CD14-positive monocyte (primary cell): ENCODE measurements around the gene SLC22A4. TPM values are rescaled to one million over a fixed set of nuclear protein-coding genes. Genes with fewer than 3 reads are reported as not detected.

Source experiments
- DNase-seq, 3 donors: peaks; one replicate each; pipeline ENCODE4 v3.0.0-alpha.2; 2011 to 2022
- H2AFZ ChIP-seq: 2 replicates; pipeline ENCODE4 v1.6.0; 2012; ENCODE audit warnings: mild to moderate bottlenecking, low read depth, low read length, inconsistent platforms; ENCODE audit not compliant: insufficient read depth, poor library complexity, severe bottlenecking
- H3K27ac ChIP-seq, 2 donors: 1 replicate in 1 of 2; 2 replicates in 1 of 2; pipeline ENCODE4 v1.5.1; 2012 to 2013; ENCODE audit warnings: low read length in 2 of 2, control low read depth in 1 of 2, inconsistent platforms in 1 of 2, low read depth in 1 of 2, mild to moderate bottlenecking in 1 of 2
- H3K27me3 ChIP-seq, 2 donors: one replicate each; pipeline versions ENCODE4 v1.6.0 to v1.6.1; 2011 to 2013; ENCODE audit warnings: low read length in 2 of 2; ENCODE audit not compliant: control insufficient read depth in 2 of 2, insufficient read depth in 2 of 2
- H3K36me3 ChIP-seq, 2 donors: replicated peaks in 1 of 2; 1 replicate in 1 of 2; 2 replicates in 1 of 2; pipeline versions ENCODE4 v1.5.1 to v1.6.1; 2012 to 2013; ENCODE audit warnings: low read length in 2 of 2, control low read depth in 1 of 2, inconsistent platforms in 1 of 2, mild to moderate bottlenecking in 1 of 2; ENCODE audit not compliant: insufficient read depth in 2 of 2, control insufficient read depth in 1 of 2
- H3K4me1 ChIP-seq, 2 donors: 1 replicate in 1 of 2; 2 replicates in 1 of 2; pipeline versions ENCODE4 v1.5.1 to v1.6.1; 2012 to 2013; ENCODE audit warnings: low read length in 2 of 2, control low read depth in 1 of 2, inconsistent platforms in 1 of 2, mild to moderate bottlenecking in 1 of 2, moderate library complexity in 1 of 2; ENCODE audit not compliant: insufficient read depth in 2 of 2, control insufficient read depth in 1 of 2
- H3K4me2 ChIP-seq: replicated peaks from 2 replicates; pipeline ENCODE3; 2012; ENCODE audit warnings: low read length, moderate library complexity, mild to moderate bottlenecking; ENCODE audit not compliant: poor library complexity, severe bottlenecking; ENCODE audit errors: extremely low read depth
- H3K4me3 ChIP-seq, 3 experiments: fragments of 200-600 bp in 1 of 3; sonication (generic) in 1 of 3; replicated peaks in 1 of 3; 1 replicate in 2 of 3; 2 replicates in 1 of 3; pipeline ENCODE4 v1.5.1; 2011 to 2013; ENCODE audit warnings: low read length in 3 of 3, mild to moderate bottlenecking in 3 of 3, control low read depth in 2 of 3, low read depth in 2 of 3, inconsistent platforms in 1 of 3, moderate library complexity in 1 of 3
- H3K79me2 ChIP-seq: 2 replicates; pipeline ENCODE4 v1.6.0; 2012; ENCODE audit warnings: mild to moderate bottlenecking, control low read depth, inconsistent platforms, low read length, moderate library complexity; ENCODE audit not compliant: insufficient read depth
- H3K9ac ChIP-seq: 2 replicates; pipeline ENCODE4 v1.6.0; 2017; ENCODE audit warnings: low read length, mild to moderate bottlenecking; ENCODE audit not compliant: insufficient read depth, poor library complexity, severe bottlenecking
- H3K9me3 ChIP-seq, 2 donors: replicated peaks in 1 of 2; 1 replicate in 1 of 2; 2 replicates in 1 of 2; pipeline versions ENCODE4 v1.5.1 to v1.6.1; 2012 to 2013; ENCODE audit warnings: low read length in 2 of 2, control low read depth in 1 of 2; ENCODE audit not compliant: control insufficient read depth in 1 of 2, insufficient read depth in 1 of 2
- H4K20me1 ChIP-seq: 2 replicates; pipeline ENCODE4 v1.6.0; 2012; ENCODE audit warnings: mild to moderate bottlenecking, low read length, control low read depth, moderate library complexity; ENCODE audit not compliant: insufficient read depth
- H3K27ac Mint-ChIP-seq, 7 donors: one replicate each; pipeline ENCODE4 v1.8.0; 2020; ENCODE audit warnings: mild to moderate bottlenecking in 7 of 7, mixed read lengths in 7 of 7, moderate library complexity in 6 of 7, inconsistent platforms in 2 of 7
- H3K27me3 Mint-ChIP-seq, 3 donors: one replicate each; pipeline ENCODE4 v1.8.0; 2021 to 2022; ENCODE audit warnings: low read depth in 3 of 3, mild to moderate bottlenecking in 3 of 3, mixed read lengths in 3 of 3, moderate library complexity in 3 of 3, inconsistent platforms in 1 of 3
- H3K36me3 Mint-ChIP-seq, 2 donors: one replicate each; pipeline ENCODE4 v1.8.0; 2020; ENCODE audit warnings: mixed read lengths in 2 of 2, inconsistent platforms in 1 of 2, mild to moderate bottlenecking in 1 of 2
- H3K4me1 Mint-ChIP-seq: one replicate; pipeline ENCODE4 v1.8.0; 2020; ENCODE audit warnings: mild to moderate bottlenecking, mixed read lengths
- H3K4me3 Mint-ChIP-seq, 2 donors: one replicate each; pipeline ENCODE4 v1.8.0; 2020; ENCODE audit warnings: mild to moderate bottlenecking in 2 of 2, mixed read lengths in 2 of 2, moderate library complexity in 1 of 2
- H3K9me3 Mint-ChIP-seq, 7 donors: one replicate each; pipeline ENCODE4 v1.8.0; 2020 to 2022; ENCODE audit warnings: mixed read lengths in 7 of 7, mild to moderate bottlenecking in 6 of 7, moderate library complexity in 6 of 7, inconsistent platforms in 2 of 7
- CTCF ChIP-seq: fragments of 200-600 bp; IDR thresholded peaks from one replicate; pipeline ENCODE4 v1.8.0; 2022; ENCODE audit warnings: antibody characterized with exemption, mild to moderate bottlenecking
- WGBS: methylation state at CpG from one replicate; pipeline ENCODE4 v1.1.5; 2013; ENCODE audit warnings: missing lambda C conversion rate; ENCODE audit not compliant: insufficient coverage; 5-methylcytosine and 5-hydroxymethylcytosine counted together
- intact Hi-C, 2 donors: fragments of 100-400 bp; cut with micrococcal nuclease; formaldehyde crosslinking; loops; one replicate each; pipeline versions ENCODE4 v1.15.0 to v1.15.1; 2023
- polyA plus RNA-seq, 3 donors: library from polyadenylated mRNA; depleted of rRNA in 1 of 3; unstranded in 2 of 3; stranded (reverse) in 1 of 3; fragments of 300-500 nt in 2 of 3; fragments of >200 nt in 1 of 3; fragmentation: Illumina TruSeq in 2 of 3; gene quantifications; 1 replicate in 2 of 3; 2 replicates in 1 of 3; pipeline ENCODE4 v1.2.3, GENCODE V29; 2012 to 2021

SLC22A4 gene
- polyA plus RNA-seq, 3 donors: 7.2 to 13.0 (median 12.2) TPM

GRCh38 chr5:132344775-132345514 lies 50.8 kb downstream of the SLC22A4 start:
- H2AFZ ChIP-seq: no peak overlapping the region

GRCh38 chr5:132353486-132353995 lies 59.3 kb downstream of the SLC22A4 start:
- TF ChIP-seq CTCF: no peak
- intact Hi-C loops: no loop called here
- H3K27ac ChIP-seq: peak overlapping the region in 1 of 2 donors; percentile 90

More at GRCh38 chr5:132344775-132345514, 50.8 kb downstream of the SLC22A4 start:
- peaks cover 4 to 9% of the 10 kb centered on the region in 2 donors for H3K9me3 ChIP-seq
- no peaks in the 10 kb centered on the region for H3K27me3 ChIP-seq
- Mint-ChIP-seq H3K27me3 (peaks cover 0 to 2% (median 0%) of the 10 kb centered on the region in 3 donors), H3K4me3 (no peak overlapping the region), H3K4me1 (no peaks in the 10 kb centered on the region), H3K9me3 (peaks cover 2 to 8% (median 6%) of the 10 kb centered on the region in 7 donors), H3K27ac (peak overlapping the region in 1 of 7 donors; percentile 38), H3K36me3 (peaks cover 60 to 63% of the 10 kb centered on the region in 2 donors)
- TF ChIP-seq CTCF: no peak
- no peaks in the 10 kb centered on the region for H4K20me1 ChIP-seq
- no peaks in the 10 kb centered on the region for H3K4me1 ChIP-seq
- H3K36me3 ChIP-seq: peaks cover 34 to 54% of the 10 kb centered on the region in 2 donors
- no peak overlapping the region for H3K9ac ChIP-seq
- no peaks in the 10 kb centered on the region for H3K79me2 ChIP-seq
- H3K27ac ChIP-seq: no peak overlapping the region
- no peak overlapping the region for H3K4me2 ChIP-seq
- WGBS: 100% methylated on average over 1 of the region's 5 CpGs
- no peak overlapping the region for H3K4me3 ChIP-seq
- intact Hi-C loops: no loop called here
- DNase-seq: no peak

More at GRCh38 chr5:132353486-132353995, 59.3 kb downstream of the SLC22A4 start:
- H3K4me3 ChIP-seq: no peak overlapping the region
- peak in 1 of 3 donors; percentile 22 for DNase-seq
- Mint-ChIP-seq H3K4me3 (no peak overlapping the region), H3K9me3 (peaks cover 8 to 20% (median 13%) of the 10 kb centered on the region in 7 donors), H3K27ac (peak overlapping the region; percentile 17 to 96 (median 92)), H3K27me3 (peaks cover 1 to 3% (median 3%) of the 10 kb centered on the region in 3 donors), H3K36me3 (peaks cover 4 to 19% of the 10 kb centered on the region in 2 donors), H3K4me1 (peaks cover 31% of the 10 kb centered on the region)
- no peak overlapping the region for H3K9ac ChIP-seq
- no peaks in the 10 kb centered on the region for H3K79me2 ChIP-seq
- H2AFZ ChIP-seq: no peak overlapping the region
- H3K4me1 ChIP-seq: peaks cover 26% of the 10 kb centered on the region in 2 donors
- no peaks in the 10 kb centered on the region for H3K27me3 ChIP-seq
- H3K36me3 ChIP-seq: no peaks in the 10 kb centered on the region
- peaks cover 4 to 15% of the 10 kb centered on the region in 2 donors for H3K9me3 ChIP-seq
- no peak overlapping the region for H3K4me2 ChIP-seq
- WGBS: no CpG with 5 or more reads among the region's 1 CpG
- H4K20me1 ChIP-seq: no peaks in the 10 kb centered on the region
